Caco-2 (cell line): ENCODE data around the gene SLCO4C1. TPM values are rescaled to one million over a fixed set of nuclear protein-coding genes. Genes with fewer than 3 reads are reported as not detected.
A peak's percentile ranks its signal among the peaks of the same experiment; 100 is the strongest.

Experiments used
- BruUV-seq: library from RNA; stranded (reverse); fragments of 400-500 nt; replicated peaks from 2 replicates; lab custom pipeline; 2021; lab: Mats Ljungman, UMichigan
- CTCF ChIA-PET: fragments of 300-600 bp; sonication (Branson Sonifier 250); formaldehyde crosslinking; loops from one replicate; lab custom pipeline; 2022; ENCODE audit warnings: antibody characterized with exemption; lab: Charles Lee
- POLR2A ChIA-PET: fragments of 300-600 bp; sonication (Branson Sonifier 250); formaldehyde crosslinking; loops from one replicate; lab custom pipeline; 2022; ENCODE audit warnings: antibody characterized with exemption; lab: Charles Lee
- DNase-seq, 2 experiments: peaks; one replicate each; pipeline versions ENCODE4 v3.0.0 to v3.0.0-alpha.2; 2020 to 2022
- H3K27me3 ChIP-seq: replicated peaks from 2 replicates; pipeline ENCODE4 v1.6.0; 2011; ENCODE audit warnings: low read length; ENCODE audit not compliant: control insufficient read depth, insufficient read depth
- H3K36me3 ChIP-seq: 2 replicates; pipeline ENCODE4 v1.5.1; 2011; ENCODE audit warnings: low read length; ENCODE audit not compliant: control insufficient read depth, insufficient read depth
- H3K4me1 ChIP-seq: fragments of 250-450 bp; sonication (Bioruptor Pico); 2 replicates; pipeline ENCODE4 v1.5.1; 2020; ENCODE audit warnings: mild to moderate bottlenecking
- H3K4me3 ChIP-seq: 2 replicates; pipeline ENCODE4 v1.5.1; 2011; ENCODE audit warnings: low read depth, mild to moderate bottlenecking, control low read depth, low read length
- H3K9me3 ChIP-seq: fragments of 250-450 bp; sonication (Bioruptor Pico); 2 replicates; pipeline ENCODE4 v1.5.1; 2020; ENCODE audit warnings: mild to moderate bottlenecking, moderate library complexity
- H3K27ac Mint-ChIP-seq: one replicate; pipeline ENCODE4 v1.8.0; 2022; ENCODE audit warnings: mixed read lengths; ENCODE audit not compliant: unreplicated experiment
- H3K27me3 Mint-ChIP-seq: one replicate; pipeline ENCODE4 v1.8.0; 2022; ENCODE audit warnings: mixed read lengths; ENCODE audit not compliant: insufficient read depth, unreplicated experiment
- H3K36me3 Mint-ChIP-seq: one replicate; pipeline ENCODE4 v1.8.0; 2022; ENCODE audit warnings: mild to moderate bottlenecking, mixed read lengths; ENCODE audit not compliant: insufficient read depth, unreplicated experiment
- H3K4me1 Mint-ChIP-seq: one replicate; pipeline ENCODE4 v1.8.0; 2022; ENCODE audit warnings: low read depth, mixed read lengths; ENCODE audit not compliant: unreplicated experiment
- H3K4me3 Mint-ChIP-seq: one replicate; pipeline ENCODE4 v1.8.0; 2022; ENCODE audit warnings: mild to moderate bottlenecking, moderate library complexity, mixed read lengths; ENCODE audit not compliant: unreplicated experiment
- H3K9me3 Mint-ChIP-seq: one replicate; pipeline ENCODE4 v1.8.0; 2022; ENCODE audit warnings: mixed read lengths; ENCODE audit not compliant: unreplicated experiment
- intact Hi-C: fragments of 100-400 bp; cut with micrococcal nuclease; formaldehyde crosslinking; loops from one replicate; pipeline ENCODE4 v1.10.0; 2022; ENCODE audit not compliant: unreplicated experiment
- total RNA-seq: library from RNA; stranded (reverse); gene quantifications from 2 replicates; pipeline ENCODE4 v1.2.3, GENCODE V29; 2022
- TF ChIP-seq, protein P1 (sequence below), 2 experiments: fragments of 200-600 bp in 1 of 2; IDR thresholded peaks; 1 replicate in 1 of 2; 2 replicates in 1 of 2; pipeline versions ENCODE4 v1.5.1 to v1.8.0; 2011 to 2022; ENCODE audit warnings: antibody characterized with exemption in 1 of 2, control low read depth in 1 of 2, inconsistent platforms in 1 of 2, low read depth in 1 of 2, low read length in 1 of 2, mild to moderate bottlenecking in 1 of 2, moderate library complexity in 1 of 2; ENCODE audit not compliant: insufficient read depth in 1 of 2, severe bottlenecking in 1 of 2, unreplicated experiment in 1 of 2

SLCO4C1 gene
- total RNA-seq, 1 experiment from 2014 or later = 1.5 TPM

DNA sequence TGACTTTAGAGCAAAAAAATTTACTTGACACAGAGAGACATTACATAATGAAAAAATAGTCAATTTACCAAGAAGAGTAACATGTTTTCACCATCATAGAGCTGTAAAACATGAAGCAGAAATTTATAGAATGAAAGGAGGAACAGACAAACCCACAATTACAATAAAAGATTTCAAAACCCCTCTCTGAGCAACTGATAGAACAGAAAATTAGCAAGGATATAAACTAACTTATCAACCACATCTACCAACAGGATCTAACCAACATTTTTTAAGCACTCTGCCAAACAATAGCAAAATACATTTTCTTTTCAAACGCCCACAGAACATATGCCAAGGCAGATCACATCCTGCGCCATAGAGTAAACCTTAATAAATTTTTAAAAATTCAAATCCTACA is 17.9 kb downstream of the SLCO4C1 start:
- Mint-ChIP-seq H3K27me3 (no peaks in the 10 kb centered on the region), H3K4me1 (no peaks in the 10 kb centered on the region), H3K36me3 (no peaks in the 10 kb centered on the region), H3K27ac (no peak overlapping the region), H3K4me3 (no peak overlapping the region), H3K9me3 (no peaks in the 10 kb centered on the region)
- Histone ChIP-seq H3K4me1 (no peaks in the 10 kb centered on the region), H3K27me3 (no peaks in the 10 kb centered on the region), H3K9me3 (no peaks in the 10 kb centered on the region), H3K4me3 (no peak overlapping the region), H3K36me3 (no peaks in the 10 kb centered on the region)
- TF ChIP-seq, protein P1, sequence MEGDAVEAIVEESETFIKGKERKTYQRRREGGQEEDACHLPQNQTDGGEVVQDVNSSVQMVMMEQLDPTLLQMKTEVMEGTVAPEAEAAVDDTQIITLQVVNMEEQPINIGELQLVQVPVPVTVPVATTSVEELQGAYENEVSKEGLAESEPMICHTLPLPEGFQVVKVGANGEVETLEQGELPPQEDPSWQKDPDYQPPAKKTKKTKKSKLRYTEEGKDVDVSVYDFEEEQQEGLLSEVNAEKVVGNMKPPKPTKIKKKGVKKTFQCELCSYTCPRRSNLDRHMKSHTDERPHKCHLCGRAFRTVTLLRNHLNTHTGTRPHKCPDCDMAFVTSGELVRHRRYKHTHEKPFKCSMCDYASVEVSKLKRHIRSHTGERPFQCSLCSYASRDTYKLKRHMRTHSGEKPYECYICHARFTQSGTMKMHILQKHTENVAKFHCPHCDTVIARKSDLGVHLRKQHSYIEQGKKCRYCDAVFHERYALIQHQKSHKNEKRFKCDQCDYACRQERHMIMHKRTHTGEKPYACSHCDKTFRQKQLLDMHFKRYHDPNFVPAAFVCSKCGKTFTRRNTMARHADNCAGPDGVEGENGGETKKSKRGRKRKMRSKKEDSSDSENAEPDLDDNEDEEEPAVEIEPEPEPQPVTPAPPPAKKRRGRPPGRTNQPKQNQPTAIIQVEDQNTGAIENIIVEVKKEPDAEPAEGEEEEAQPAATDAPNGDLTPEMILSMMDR (IDR thresholded peaks at IDR 0.05; ENCODE audit: insufficient read depth in 1 of 2, low read depth in 1 of 2, low read length in 1 of 2, severe bottlenecking in 1 of 2, unreplicated experiment in 1 of 2) = no peak
- intact Hi-C loops = no loop called here
- DNase-seq = no peak
- no TSS peak for BruUV-seq
- ChIA-PET POLR2A (no interaction called here), CTCF (no interaction called here)

DNA sequence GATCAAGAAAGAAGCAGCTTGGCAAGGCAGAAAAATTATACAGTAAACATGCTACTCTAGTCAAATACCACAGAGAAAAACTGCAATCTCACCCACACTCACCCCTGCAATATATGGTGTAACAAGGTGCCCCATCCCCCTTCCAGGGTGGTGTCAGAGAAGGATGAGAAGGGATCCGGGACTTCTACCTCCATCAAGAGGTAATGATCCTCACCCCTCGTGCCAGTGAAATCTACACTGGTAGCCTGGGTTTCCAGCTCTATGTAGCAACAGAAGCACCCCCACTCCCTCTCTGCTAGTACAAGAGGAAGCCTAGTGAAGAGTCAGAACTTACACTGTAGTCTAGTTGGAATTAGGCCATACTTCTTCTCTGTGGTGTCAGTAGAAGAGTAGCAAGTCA is 18.9 kb downstream of the SLCO4C1 start:
- Histone ChIP-seq H3K4me3 (no peak overlapping the region), H3K36me3 (no peaks in the 10 kb centered on the region), H3K4me1 (no peaks in the 10 kb centered on the region), H3K9me3 (no peaks in the 10 kb centered on the region), H3K27me3 (no peaks in the 10 kb centered on the region)
- no peaks in the 10 kb centered on the region for H3K36me3 Mint-ChIP-seq
- no peaks in the 10 kb centered on the region for H3K4me1 Mint-ChIP-seq
- BruUV-seq = no TSS peak
- H3K27me3 Mint-ChIP-seq = no peaks in the 10 kb centered on the region
- no peak overlapping the region for H3K27ac Mint-ChIP-seq
- ChIA-PET POLR2A (no interaction called here), CTCF (no interaction called here)
- H3K9me3 Mint-ChIP-seq = no peaks in the 10 kb centered on the region
- DNase-seq = no peak
- intact Hi-C loops = no loop called here
- no peak overlapping the region for H3K4me3 Mint-ChIP-seq
- TF ChIP-seq, protein P1 (IDR thresholded peaks at IDR 0.05; ENCODE audit: insufficient read depth in 1 of 2, low read depth in 1 of 2, low read length in 1 of 2, severe bottlenecking in 1 of 2, unreplicated experiment in 1 of 2) = no peak

DNA sequence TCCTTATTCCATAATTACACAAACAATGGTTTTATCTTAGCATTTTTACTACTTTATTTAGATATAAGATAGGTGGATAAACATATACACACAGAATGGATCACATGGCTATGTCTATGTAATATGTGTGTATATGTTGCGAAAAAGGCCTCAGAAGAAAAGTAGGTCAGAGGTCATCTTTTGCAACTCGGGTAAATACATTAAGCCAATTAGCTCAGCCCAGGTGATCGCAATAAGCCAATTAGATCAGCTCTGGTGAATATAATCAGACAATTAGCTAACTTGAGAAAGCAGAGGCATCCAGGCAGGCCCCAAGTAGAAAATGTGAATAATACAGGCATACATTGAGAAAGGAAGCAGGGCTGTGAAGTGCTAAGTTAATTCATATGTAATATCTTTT is 24.3 kb downstream of the SLCO4C1 start:
- Mint-ChIP-seq H3K27me3 (no peaks in the 10 kb centered on the region), H3K4me3 (no peak overlapping the region), H3K36me3 (no peaks in the 10 kb centered on the region), H3K27ac (no peak overlapping the region), H3K4me1 (no peaks in the 10 kb centered on the region), H3K9me3 (peaks cover 13% of the 10 kb centered on the region)
- DNase-seq = peak in 1 of 2 experiments; percentile 27
- Histone ChIP-seq H3K4me3 (no peak overlapping the region), H3K4me1 (no peaks in the 10 kb centered on the region; the same call in 1 of the 2 replicates), H3K27me3 (no peaks in the 10 kb centered on the region), H3K9me3 (no peaks in the 10 kb centered on the region), H3K36me3 (no peaks in the 10 kb centered on the region)
- ChIA-PET POLR2A (no interaction called here), CTCF (no interaction called here)
- TF ChIP-seq, protein P1 (IDR thresholded peaks at IDR 0.05; ENCODE audit: insufficient read depth in 1 of 2, low read depth in 1 of 2, low read length in 1 of 2, severe bottlenecking in 1 of 2, unreplicated experiment in 1 of 2) = no peak
- BruUV-seq = no TSS peak
- intact Hi-C loops = no loop called here
